GM23338 (cell line): Measurements from ENCODE around the gene DHPS. TPM values are rescaled to one million over a fixed set of nuclear protein-coding genes. Genes with fewer than 3 reads are reported as not detected.
A peak's percentile ranks its signal among the peaks of the same experiment; 100 is the strongest.

Experiments
- ATAC-seq: fragments of 200-7000 bp; cut with Tn5 transposase; 3 replicates; pipeline ENCODE4 v1.9.1; 2020
- DNase-seq: peaks from one replicate; pipeline ENCODE4 v3.0.0-alpha.2; 2015; ENCODE audit warnings: low spot score
- H2AFZ ChIP-seq: fragments of 200-600 bp; sonication (generic); 2 replicates; pipeline ENCODE4 v1.8.0; 2016; ENCODE audit warnings: antibody characterized with exemption, mild to moderate bottlenecking, moderate library complexity
- H3F3A ChIP-seq: fragments of 200-600 bp; sonication (generic); replicated peaks from 2 replicates; pipeline ENCODE4 v1.8.0; 2017; ENCODE audit warnings: antibody characterized with exemption, mixed run types, low read depth
- H3K27ac ChIP-seq: fragments of 200-600 bp; sonication (generic); 2 replicates; pipeline ENCODE4 v1.6.1; 2016; ENCODE audit warnings: low read depth
- H3K27me3 ChIP-seq: fragments of 200-600 bp; sonication (generic); 2 replicates; pipeline ENCODE4 v1.8.0; 2016; ENCODE audit warnings: mild to moderate bottlenecking, mixed run types, moderate library complexity; ENCODE audit not compliant: insufficient read depth
- H3K36me3 ChIP-seq: fragments of 200-600 bp; sonication (generic); 2 replicates; pipeline ENCODE4 v1.8.0; 2016; ENCODE audit warnings: mild to moderate bottlenecking; ENCODE audit not compliant: insufficient read depth
- H3K4me1 ChIP-seq: fragments of 200-600 bp; sonication (generic); 2 replicates; pipeline ENCODE4 v1.8.0; 2016; ENCODE audit warnings: mild to moderate bottlenecking, moderate library complexity; ENCODE audit not compliant: insufficient read depth
- H3K4me2 ChIP-seq: fragments of 200-600 bp; sonication (generic); 2 replicates; pipeline ENCODE4 v1.7.1; 2017; ENCODE audit warnings: mixed run types
- H3K4me3 ChIP-seq: fragments of 200-600 bp; sonication (generic); 2 replicates; pipeline ENCODE4 v1.6.1; 2016; ENCODE audit warnings: mixed run types
- H3K79me2 ChIP-seq: fragments of 200-600 bp; sonication (generic); replicated peaks from 2 replicates; pipeline ENCODE4 v1.8.0; 2017; ENCODE audit warnings: mild to moderate bottlenecking; ENCODE audit not compliant: insufficient read depth
- H3K9me2 ChIP-seq: fragments of 200-600 bp; sonication (generic); 2 replicates; pipeline ENCODE4 v1.8.0; 2017; ENCODE audit not compliant: insufficient read depth
- H4K20me1 ChIP-seq: fragments of 200-600 bp; sonication (generic); replicated peaks from 2 replicates; pipeline ENCODE4 v1.8.0; 2017; ENCODE audit warnings: mild to moderate bottlenecking; ENCODE audit not compliant: insufficient read depth
- H3K27ac Mint-ChIP-seq: 2 replicates; pipeline ENCODE4 v1.8.0; 2020; ENCODE audit warnings: inconsistent platforms, mild to moderate bottlenecking, moderate library complexity, mixed read lengths
- H3K27me3 Mint-ChIP-seq: 3 replicates; pipeline ENCODE4 v1.8.0; 2022; ENCODE audit warnings: low read depth, mild to moderate bottlenecking, moderate library complexity, mixed read lengths, inconsistent platforms; ENCODE audit not compliant: insufficient read depth, poor library complexity
- H3K36me3 Mint-ChIP-seq: 3 replicates; pipeline ENCODE4 v1.8.0; 2021; ENCODE audit warnings: low read depth, mild to moderate bottlenecking, inconsistent platforms, moderate library complexity, mixed read lengths
- H3K4me1 Mint-ChIP-seq: 3 replicates; pipeline ENCODE4 v1.8.0; 2020; ENCODE audit warnings: mild to moderate bottlenecking, inconsistent platforms, mixed read lengths
- H3K4me3 Mint-ChIP-seq: 3 replicates; pipeline ENCODE4 v1.8.0; 2021; ENCODE audit warnings: moderate library complexity, mild to moderate bottlenecking, inconsistent platforms, mixed read lengths
- H3K9me3 Mint-ChIP-seq: 3 replicates; pipeline ENCODE4 v1.8.0; 2020; ENCODE audit warnings: moderate library complexity, mild to moderate bottlenecking, inconsistent platforms, mixed read lengths
- CREB1 ChIP-seq: fragments of 250-450 bp; sonication (Bioruptor Pico); IDR thresholded peaks from 2 replicates; pipeline ENCODE4 v1.5.0; 2020; ENCODE audit warnings: low read depth, mild to moderate bottlenecking, moderate library complexity
- CTCF ChIP-seq, 2 experiments: fragments of 200-600 bp in 1 of 2; sonication (generic) in 1 of 2; conservative IDR thresholded peaks; 2 replicates each; pipeline versions ENCODE4 v1.5.1 to v1.6.1; 2016 to 2017; ENCODE audit warnings: antibody characterized with exemption in 2 of 2, low read depth in 2 of 2, mild to moderate bottlenecking in 2 of 2, moderate library complexity in 1 of 2
- ETS1 ChIP-seq: IDR thresholded peaks from 2 replicates; pipeline ENCODE4 v1.6.1; 2016; ENCODE audit warnings: antibody characterized with exemption
- JUNB ChIP-seq: IDR thresholded peaks from one replicate; pipeline ENCODE4 v1.6.1; 2016; ENCODE audit warnings: antibody characterized with exemption; ENCODE audit not compliant: unreplicated experiment
- POLR2AphosphoS5 ChIP-seq: IDR thresholded peaks from 2 replicates; pipeline ENCODE4 v1.6.1; 2016; ENCODE audit warnings: antibody characterized with exemption, low read depth
- STAT1 ChIP-seq: IDR thresholded peaks from one replicate; pipeline ENCODE4 v1.6.1; 2016; ENCODE audit warnings: antibody characterized with exemption; ENCODE audit not compliant: unreplicated experiment
- ZNF114 ChIP-seq: fragments of 250-450 bp; sonication (Bioruptor Pico); IDR thresholded peaks from 2 replicates; pipeline ENCODE4 v1.5.0; 2020; ENCODE audit warnings: mild to moderate bottlenecking, moderate library complexity
- ZNF331 ChIP-seq: fragments of 250-450 bp; sonication (Bioruptor Pico); IDR thresholded peaks from 2 replicates; pipeline ENCODE4 v1.5.0; 2020; ENCODE audit warnings: low read depth, mild to moderate bottlenecking, moderate library complexity
- ZNF462 ChIP-seq: fragments of 250-450 bp; sonication (Bioruptor Pico); IDR thresholded peaks from 2 replicates; pipeline ENCODE4 v1.5.0; 2020; ENCODE audit warnings: mild to moderate bottlenecking, moderate library complexity
- polyA plus RNA-seq: library from polyadenylated mRNA; unstranded; fragments of >200 nt; fragmentation: Nextera tagmentation; extraction: Ambion mirVana; gene quantifications from 2 replicates; pipeline ENCODE4 v1.2.1, GENCODE V29; 2016
- total RNA-seq: library from RNA; depleted of rRNA; stranded (reverse); fragments of >200 nt; shearing (Covaris generic); gene quantifications from 2 replicates; pipeline ENCODE4 v1.2.3, GENCODE V29; 2014

Gene DHPS
- total and polyA plus RNA-seq, 2 experiments from 2014 or later = 85.4 to 126 TPM

- H3F3A ChIP-seq = peaks cover 30% of the 10 kb centered on the region
- no peaks in the 10 kb centered on the region for H3K27me3 ChIP-seq
- peak; percentile 94 for DNase-seq
- peak within 1 kb of the TSS; percentile 95 for H3K27ac Mint-ChIP-seq
- H3K4me3 Mint-ChIP-seq = peak within 1 kb of the TSS; percentile 91
- peaks cover 9% of the 10 kb centered on the region; the same call in 1 of the 2 replicates for H3K4me1 ChIP-seq
- TF ChIP-seq POLR2AphosphoS5 = peak; percentile 87; the same call in 1 of the 2 replicates
- peak; percentile 88 for TF ChIP-seq ETS1
- TF ChIP-seq ZNF331 = no peak
- 0 out of 2 replicates have a peak, but pooled peaks have one; percentile 23 for TF ChIP-seq CREB1 (CRISPR knock-in tag)
- peak; percentile 50 for ATAC-seq
- peaks cover 52% of the 10 kb centered on the region for H3K79me2 ChIP-seq
- H3K27me3 Mint-ChIP-seq = peaks cover 24% of the 10 kb centered on the region
- peaks cover 15% of the 10 kb centered on the region for H3K4me1 Mint-ChIP-seq
- H3K4me3 ChIP-seq = peak within 1 kb of the TSS; percentile 80
- no peaks in the 10 kb centered on the region for H3K36me3 ChIP-seq
- H2AFZ ChIP-seq = 0 out of 2 replicates have a peak within 1 kb of the TSS, but pooled peaks have one; percentile 34
- no peaks in the 10 kb centered on the region for H3K9me2 ChIP-seq
- H3K27ac ChIP-seq = peak within 1 kb of the TSS; percentile 83
- peaks cover 35% of the 10 kb centered on the region for H3K36me3 Mint-ChIP-seq
- no peaks in the 10 kb centered on the region; the same call in 2 of the 3 replicates for H3K9me3 Mint-ChIP-seq
- H4K20me1 ChIP-seq = peaks cover 12% of the 10 kb centered on the region; the same call in 1 of the 2 replicates
- peak within 1 kb of the TSS; percentile 87 for H3K4me2 ChIP-seq
Observed at GRCh38 chr19:12723641-12724426, 42.2 kb upstream of the DHPS start, which contains the start of gene TNPO2. Gene TNPO2 (minus strand): TSS chr19:12723932. CDS start chr19:12720977, 2,955 bp downstream.

GRCh38 chr19:12723381-12723640 is 41.6 kb upstream of the DHPS start:
- Histone ChIP-seq H3K4me1 (peaks cover 9% of the 10 kb centered on the region; the same call in 1 of the 2 replicates), H3K79me2 (peaks cover 57% of the 10 kb centered on the region), H3K4me2 (peak overlapping the region; percentile 87), H3F3A (peaks cover 34% of the 10 kb centered on the region), H4K20me1 (peaks cover 13% of the 10 kb centered on the region; the same call in 1 of the 2 replicates), H3K27ac (peak overlapping the region; percentile 83), H3K9me2 (no peaks in the 10 kb centered on the region), H3K27me3 (no peaks in the 10 kb centered on the region), H3K36me3 (peaks cover 4% of the 10 kb centered on the region; the same call in 1 of the 2 replicates), H2AFZ (no peak overlapping the region), H3K4me3 (peak overlapping the region; percentile 80)
- peak; percentile 17 for DNase-seq
- Mint-ChIP-seq H3K27ac (peak overlapping the region; percentile 95), H3K27me3 (peaks cover 27% of the 10 kb centered on the region), H3K9me3 (no peaks in the 10 kb centered on the region; the same call in 2 of the 3 replicates), H3K4me3 (peak overlapping the region; percentile 91), H3K36me3 (peaks cover 37% of the 10 kb centered on the region), H3K4me1 (peaks cover 15% of the 10 kb centered on the region)
- ATAC-seq = no peak
- TF ChIP-seq CTCF (conservative IDR thresholded peaks at IDR 0.05; ENCODE audit: low read depth in 2 of 2) (no peak), ETS1 (no peak), STAT1 (no peak), ZNF331 (no peak), ZNF114 (CRISPR knock-in tag) (no peak), JUNB (no peak), ZNF462 (no peak)
